Measurements from ENCODE around the gene DISC1.

DNA sequence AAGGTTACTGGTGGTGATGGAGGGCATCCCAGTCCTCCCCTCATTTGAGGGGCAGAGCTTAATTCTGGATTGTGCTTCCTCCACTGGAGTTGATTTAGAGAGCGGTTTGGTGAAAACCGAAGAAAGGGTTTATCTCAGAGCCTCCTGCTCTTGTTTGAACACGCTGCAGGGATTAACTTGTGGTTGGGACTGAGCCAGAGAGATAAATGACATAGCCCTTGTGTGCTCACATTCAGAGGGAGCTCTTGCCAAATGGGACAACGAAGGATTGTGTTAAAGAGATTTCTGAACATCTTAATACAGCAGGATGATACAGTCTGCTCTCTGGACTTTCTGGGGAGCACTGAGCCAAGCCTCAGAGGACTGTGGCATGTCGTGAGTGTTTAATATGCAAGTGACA lies 308.2 kb downstream of the DISC1 start:
- TF ChIP-seq, protein P1, sequence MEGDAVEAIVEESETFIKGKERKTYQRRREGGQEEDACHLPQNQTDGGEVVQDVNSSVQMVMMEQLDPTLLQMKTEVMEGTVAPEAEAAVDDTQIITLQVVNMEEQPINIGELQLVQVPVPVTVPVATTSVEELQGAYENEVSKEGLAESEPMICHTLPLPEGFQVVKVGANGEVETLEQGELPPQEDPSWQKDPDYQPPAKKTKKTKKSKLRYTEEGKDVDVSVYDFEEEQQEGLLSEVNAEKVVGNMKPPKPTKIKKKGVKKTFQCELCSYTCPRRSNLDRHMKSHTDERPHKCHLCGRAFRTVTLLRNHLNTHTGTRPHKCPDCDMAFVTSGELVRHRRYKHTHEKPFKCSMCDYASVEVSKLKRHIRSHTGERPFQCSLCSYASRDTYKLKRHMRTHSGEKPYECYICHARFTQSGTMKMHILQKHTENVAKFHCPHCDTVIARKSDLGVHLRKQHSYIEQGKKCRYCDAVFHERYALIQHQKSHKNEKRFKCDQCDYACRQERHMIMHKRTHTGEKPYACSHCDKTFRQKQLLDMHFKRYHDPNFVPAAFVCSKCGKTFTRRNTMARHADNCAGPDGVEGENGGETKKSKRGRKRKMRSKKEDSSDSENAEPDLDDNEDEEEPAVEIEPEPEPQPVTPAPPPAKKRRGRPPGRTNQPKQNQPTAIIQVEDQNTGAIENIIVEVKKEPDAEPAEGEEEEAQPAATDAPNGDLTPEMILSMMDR (IDR thresholded peaks at IDR 0.05): no peak
- TF ChIP-seq POLR2A (IDR thresholded peaks at IDR 0.05): no peak

Data from uterus (tissue), 2 donors.